Hepatocyte (in vitro differentiated cells): ENCODE data around the gene KIAA1958. TPM values are rescaled to one million over a fixed set of nuclear protein-coding genes. Genes with fewer than 3 reads are reported as not detected.

Source experiments
- DNase-seq: peaks from one replicate; pipeline ENCODE4 v3.0.0-alpha.2; 2016; ENCODE audit warnings: low spot score
- H2AFZ ChIP-seq: fragments of 200-600 bp; sonication (generic); 2 replicates; pipeline ENCODE4 v1.6.0; 2016; ENCODE audit warnings: antibody characterized with exemption, mild to moderate bottlenecking
- H3K27ac ChIP-seq: fragments of 200-600 bp; sonication (generic); 2 replicates; pipeline ENCODE4 v1.5.1; 2016; ENCODE audit warnings: mild to moderate bottlenecking
- H3K27me3 ChIP-seq: fragments of 200-600 bp; sonication (generic); 2 replicates; pipeline ENCODE4 v1.6.1; 2016
- H3K36me3 ChIP-seq: fragments of 200-600 bp; sonication (generic); replicated peaks from 2 replicates; pipeline ENCODE4 v1.5.1; 2016; ENCODE audit warnings: low read depth; ENCODE audit not compliant: insufficient read depth
- H3K4me1 ChIP-seq: fragments of 200-600 bp; sonication (generic); 2 replicates; pipeline ENCODE4 v1.5.1; 2016; ENCODE audit warnings: mild to moderate bottlenecking, moderate library complexity; ENCODE audit not compliant: insufficient read depth
- H3K4me2 ChIP-seq: fragments of 200-600 bp; sonication (generic); 2 replicates; pipeline ENCODE4 v1.6.0; 2016
- H3K4me3 ChIP-seq: fragments of 200-600 bp; sonication (generic); 2 replicates; pipeline ENCODE4 v1.5.1; 2016; ENCODE audit warnings: mild to moderate bottlenecking
- H3K79me2 ChIP-seq: fragments of 200-600 bp; sonication (generic); 2 replicates; pipeline ENCODE4 v1.6.0; 2017; ENCODE audit warnings: mild to moderate bottlenecking
- H3K9me2 ChIP-seq: fragments of 200-600 bp; sonication (generic); replicated peaks from 2 replicates; pipeline ENCODE4 v1.6.0; 2017; ENCODE audit warnings: mild to moderate bottlenecking; ENCODE audit not compliant: insufficient read depth
- H3K9me3 ChIP-seq: fragments of 200-600 bp; sonication (generic); 2 replicates; pipeline ENCODE4 v1.5.1; 2016; ENCODE audit warnings: low read depth, mild to moderate bottlenecking
- H4K20me1 ChIP-seq: fragments of 200-600 bp; sonication (generic); 2 replicates; pipeline ENCODE4 v1.6.0; 2016; ENCODE audit warnings: mild to moderate bottlenecking; ENCODE audit not compliant: insufficient read depth, poor library complexity, severe bottlenecking
- CTCF ChIP-seq: fragments of 200-600 bp; sonication (generic); IDR thresholded peaks from 2 replicates; pipeline ENCODE4 v1.5.1; 2016; ENCODE audit warnings: antibody characterized with exemption, mild to moderate bottlenecking; ENCODE audit not compliant: poor library complexity
- EZH2 ChIP-seq: fragments of 200-600 bp; sonication (generic); IDR thresholded peaks from 2 replicates; pipeline ENCODE4 v1.6.1; 2016; ENCODE audit warnings: antibody characterized with exemption, mild to moderate bottlenecking, borderline replicate concordance
- EZH2phosphoT487 ChIP-seq: fragments of 200-600 bp; sonication (generic); IDR thresholded peaks from one replicate; pipeline ENCODE4 v1.6.1; 2018; ENCODE audit warnings: antibody characterized with exemption, mild to moderate bottlenecking, low read depth, moderate library complexity; ENCODE audit not compliant: unreplicated experiment, severe bottlenecking
- WGBS: methylation state at CpG from one replicate; pipeline ENCODE4 v1.1.6; 2016; ENCODE audit warnings: low lambda C conversion rate; ENCODE audit errors: missing lambda C conversion rate; 5-methylcytosine and 5-hydroxymethylcytosine counted together
- polyA plus RNA-seq: library from polyadenylated mRNA; unstranded; fragments of >200 nt; fragmentation: Nextera tagmentation; extraction: Ambion mirVana; gene quantifications from 2 replicates; pipeline ENCODE4 v1.2.1, GENCODE V29; 2016
- total RNA-seq: library from RNA; depleted of rRNA; stranded (reverse); fragments of >200 nt; gene quantifications from 2 replicates; pipeline ENCODE4 v1.2.3, GENCODE V29; 2014

KIAA1958 gene
- total and polyA plus RNA-seq, 2 experiments from 2014 or later = 3.5 to 10.1 TPM

DNA sequence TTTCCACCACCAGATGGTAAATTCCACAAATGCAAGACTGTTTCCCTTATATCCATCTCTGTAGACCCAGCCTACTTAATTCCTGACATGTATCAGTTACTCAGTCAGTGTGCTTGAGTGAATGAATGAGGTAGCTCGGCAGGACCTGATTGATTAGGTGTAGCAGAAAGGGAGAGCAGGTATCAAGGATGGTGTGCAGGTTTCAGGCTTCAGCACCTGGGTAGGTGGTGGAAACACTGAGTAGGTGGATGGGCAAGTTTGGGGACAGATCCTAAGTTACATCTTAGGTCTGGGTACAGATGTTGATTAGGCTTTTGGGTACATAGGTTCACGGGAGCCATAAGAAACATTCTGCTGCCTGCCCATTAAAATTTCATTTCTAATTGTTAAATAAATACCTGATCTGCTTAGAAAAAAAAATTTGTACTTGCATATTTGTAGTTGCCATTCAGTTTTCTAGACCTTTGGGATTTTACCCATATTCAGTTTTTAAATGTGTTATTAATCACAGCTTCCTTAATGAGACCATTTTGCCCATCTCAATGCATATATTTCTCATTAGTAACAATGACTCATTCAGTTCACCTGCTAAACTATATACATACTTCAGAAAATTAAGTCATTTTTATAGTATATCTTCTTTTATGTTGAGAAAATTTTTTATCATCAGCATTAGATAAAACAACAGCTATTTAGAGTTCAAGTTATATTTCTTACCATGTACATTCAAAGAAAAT is 119.5 kb downstream of the KIAA1958 start:
- H3K27ac ChIP-seq = no peak overlapping the region
- 89% methylated on average over 2 of the region's 2 CpGs for WGBS
- no peaks in the 10 kb centered on the region for H3K27me3 ChIP-seq
- H3K9me3 ChIP-seq = no peaks in the 10 kb centered on the region
- no peak for DNase-seq
- no peak overlapping the region for H3K4me2 ChIP-seq
- H3K9me2 ChIP-seq = no peaks in the 10 kb centered on the region
- TF ChIP-seq EZH2phosphoT487 = no peak
- no peak for TF ChIP-seq EZH2
- H3K79me2 ChIP-seq = peaks cover 7% of the 10 kb centered on the region
- no peaks in the 10 kb centered on the region for H3K36me3 ChIP-seq
- no peaks in the 10 kb centered on the region for H4K20me1 ChIP-seq
- no peaks in the 10 kb centered on the region for H3K4me1 ChIP-seq
- H3K4me3 ChIP-seq = no peak overlapping the region
- H2AFZ ChIP-seq = no peak overlapping the region

- no peak overlapping the region for H3K4me3 ChIP-seq
- no peaks in the 10 kb centered on the region for H4K20me1 ChIP-seq
- DNase-seq = no peak
- no peaks in the 10 kb centered on the region for H3K79me2 ChIP-seq
- no peaks in the 10 kb centered on the region for H3K9me2 ChIP-seq
- TF ChIP-seq CTCF (no peak), EZH2phosphoT487 (no peak), EZH2 (no peak)
- H3K27ac ChIP-seq = no peak overlapping the region
- H3K9me3 ChIP-seq = no peaks in the 10 kb centered on the region
- 97% methylated on average over 1 of the region's 1 CpG for WGBS
- H2AFZ ChIP-seq = no peak overlapping the region
- H3K4me2 ChIP-seq = no peak overlapping the region
- H3K36me3 ChIP-seq = no peaks in the 10 kb centered on the region
- no peaks in the 10 kb centered on the region for H3K27me3 ChIP-seq
- H3K4me1 ChIP-seq = no peaks in the 10 kb centered on the region
These were observed 122.2 kb downstream of the KIAA1958 start for GRCh38 chr9:112608851-112609250.

- H2AFZ ChIP-seq = no peak overlapping the region
- no peak for DNase-seq
- no peak overlapping the region for H3K4me2 ChIP-seq
- H3K27me3 ChIP-seq = no peaks in the 10 kb centered on the region
- no peaks in the 10 kb centered on the region for H3K9me2 ChIP-seq
- TF ChIP-seq EZH2phosphoT487 (no peak), EZH2 (no peak), CTCF (no peak)
- no peaks in the 10 kb centered on the region for H3K4me1 ChIP-seq
- H3K9me3 ChIP-seq = no peaks in the 10 kb centered on the region
- no peaks in the 10 kb centered on the region for H4K20me1 ChIP-seq
- 54% methylated on average over 2 of the region's 2 CpGs for WGBS
- no peaks in the 10 kb centered on the region for H3K36me3 ChIP-seq
- no peak overlapping the region for H3K4me3 ChIP-seq
- H3K79me2 ChIP-seq = no peaks in the 10 kb centered on the region
- no peak overlapping the region for H3K27ac ChIP-seq
These were observed 129.1 kb downstream of the KIAA1958 start for GRCh38 chr9:112615584-112616266.

- Histone ChIP-seq H4K20me1 (no peaks in the 10 kb centered on the region), H3K27ac (no peak overlapping the region), H3K79me2 (peaks cover 3% of the 10 kb centered on the region), H3K36me3 (no peaks in the 10 kb centered on the region), H3K27me3 (no peaks in the 10 kb centered on the region), H3K4me2 (no peak overlapping the region), H3K4me3 (no peak overlapping the region), H3K9me2 (no peaks in the 10 kb centered on the region), H3K4me1 (no peaks in the 10 kb centered on the region), H2AFZ (no peak overlapping the region), H3K9me3 (no peaks in the 10 kb centered on the region)
- WGBS = 83% methylated on average over 8 of the region's 8 CpGs
- TF ChIP-seq EZH2 (no peak), CTCF (no peak), EZH2phosphoT487 (no peak)
- DNase-seq = no peak
These were observed 130.7 kb downstream of the KIAA1958 start for GRCh38 chr9:112617371-112617770.
